ENCODE data around the gene HINT2.
A peak's percentile ranks its signal among the peaks of the same experiment; 100 is the strongest.

The HINT2 gene

GRCh38 chr9:35792024-35792813 lies 22.6 kb downstream of the HINT2 start:
- no peaks in the 10 kb centered on the region for H3K9me3 ChIP-seq
- H3K27me3 ChIP-seq = no peaks in the 10 kb centered on the region
- H3K36me3 ChIP-seq = no peaks in the 10 kb centered on the region
- H3K4me1 ChIP-seq = peaks cover 0 to 53% (median 36%) of the 10 kb centered on the region in 4 donors
- intact Hi-C loops (cut with DNase I; ENCODE audit: low total_unique reads) = loop anchor here (5.0 kb wide), 2 partner anchors 35 to 90 kb away; partner anchors contain the start of genes FAM221B and TMEM8B
- peak in 1 of 2 donors; percentile 72 for DNase-seq
- peak overlapping the region; percentile 60 to 61 for H3K4me3 ChIP-seq
- TF ChIP-seq CTCF (IDR thresholded peaks at IDR 0.05) = no peak
- peak overlapping the region; percentile 82 to 87 for H3K27ac ChIP-seq

GRCh38 chr9:35791297-35791921 lies 23.4 kb downstream of the HINT2 start, which contains the start of gene NPR2:
Gene NPR2, plus strand, starts transcription at chr9:35791591. Its CDS starts 818 bp downstream, at chr9:35792409.
- Histone ChIP-seq H3K27me3 (no peaks in the 10 kb centered on the region), H3K4me3 (peak within 1 kb of the TSS; percentile 60 to 61), H3K27ac (peak within 1 kb of the TSS; percentile 82 to 87), H3K36me3 (no peaks in the 10 kb centered on the region), H3K4me1 (peaks cover 0 to 53% (median 36%) of the 10 kb centered on the region in 4 donors), H3K9me3 (no peaks in the 10 kb centered on the region)
- intact Hi-C loops (cut with DNase I; ENCODE audit: low total_unique reads) = loop anchor here (5.0 kb wide), 2 partner anchors 36 to 91 kb away; partner anchors contain the start of genes FAM221B and TMEM8B
- no peak for TF ChIP-seq CTCF (IDR thresholded peaks at IDR 0.05)
- DNase-seq = peak; percentile 35 to 78

GRCh38 chr9:35790385-35791296 lies 24.2 kb downstream of the HINT2 start:
- Histone ChIP-seq H3K27me3 (no peaks in the 10 kb centered on the region), H3K27ac (peak overlapping the region; percentile 82 to 87), H3K4me3 (peak overlapping the region; percentile 60 to 61), H3K4me1 (peaks cover 0 to 46% (median 36%) of the 10 kb centered on the region in 4 donors), H3K36me3 (no peaks in the 10 kb centered on the region), H3K9me3 (no peaks in the 10 kb centered on the region)
- intact Hi-C loops (cut with DNase I; ENCODE audit: low total_unique reads) = loop anchor here (5.0 kb wide), 2 partner anchors 37 to 92 kb away; partner anchors contain the start of genes FAM221B and TMEM8B
- peak; percentile 82 to 89 for DNase-seq
- TF ChIP-seq CTCF (IDR thresholded peaks at IDR 0.05) = peak; percentile 82 to 93

- H3K9me3 ChIP-seq = no peaks in the 10 kb centered on the region
- H3K27me3 ChIP-seq = no peaks in the 10 kb centered on the region
- TF ChIP-seq CTCF (IDR thresholded peaks at IDR 0.05) = no peak
- no peak for DNase-seq
- H3K36me3 ChIP-seq = no peaks in the 10 kb centered on the region
- intact Hi-C loops (cut with DNase I; ENCODE audit: low total_unique reads) = loop anchor here (5.0 kb wide), 2 partner anchors 37 to 92 kb away; partner anchors contain the start of genes FAM221B and TMEM8B
- no peak overlapping the region for H3K27ac ChIP-seq
- no peak overlapping the region for H3K4me3 ChIP-seq
- peaks cover 0 to 42% (median 36%) of the 10 kb centered on the region in 4 donors for H3K4me1 ChIP-seq
These were observed 24.8 kb downstream of the HINT2 start for GRCh38 chr9:35790025-35790384.

- H3K9me3 ChIP-seq = no peaks in the 10 kb centered on the region
- DNase-seq = no peak
- intact Hi-C loops (cut with DNase I; ENCODE audit: low total_unique reads) = no loop called here
- no peaks in the 10 kb centered on the region for H3K27me3 ChIP-seq
- H3K4me3 ChIP-seq = no peak overlapping the region
- no peak overlapping the region for H3K27ac ChIP-seq
- TF ChIP-seq CTCF (IDR thresholded peaks at IDR 0.05) = no peak
- no peaks in the 10 kb centered on the region for H3K36me3 ChIP-seq
- H3K4me1 ChIP-seq = peaks cover 0 to 40% (median 34%) of the 10 kb centered on the region in 4 donors
These were observed 25.3 kb downstream of the HINT2 start for GRCh38 chr9:35789541-35789940.
